NOMO-1 treated with DMSO at 0.1 percent for 48 hours (cell line): ENCODE results near the gene CAMK2B.

Source experiments
- DNase-seq: peaks from one replicate; lab custom pipeline; 2025; ENCODE audit not compliant: unreplicated experiment; lab: John Stamatoyannopoulos, UW

CAMK2B gene

GRCh38 chr7:44287488-44288380 is 37.7 kb downstream of the CAMK2B start:
- DNase-seq = no peak

GRCh38 chr7:44286618-44287487 is 38.5 kb downstream of the CAMK2B start:
- no peak for DNase-seq

- DNase-seq = no peak
Measured at GRCh38 chr7:44286182-44286617, 39.2 kb downstream of the CAMK2B start.

GRCh38 chr7:44285561-44285960 is 39.8 kb downstream of the CAMK2B start:
- no peak for DNase-seq

GRCh38 chr7:44284881-44285541 is 40.4 kb downstream of the CAMK2B start:
- no peak for DNase-seq

- DNase-seq = no peak
Measured at GRCh38 chr7:44284216-44284615, 41.2 kb downstream of the CAMK2B start.

GRCh38 chr7:44283381-44284211 is 41.8 kb downstream of the CAMK2B start:
- DNase-seq = no peak

- DNase-seq = no peak
Measured at GRCh38 chr7:44282601-44283171, 42.7 kb downstream of the CAMK2B start.

- no peak for DNase-seq
Measured at GRCh38 chr7:44281811-44282600, 43.4 kb downstream of the CAMK2B start.

- no peak for DNase-seq
Measured at GRCh38 chr7:44280993-44281721, 44.2 kb downstream of the CAMK2B start.

GRCh38 chr7:44280636-44280992 is 44.8 kb downstream of the CAMK2B start:
- DNase-seq = no peak

GRCh38 chr7:44279731-44280505 is 45.5 kb downstream of the CAMK2B start:
- DNase-seq = no peak

GRCh38 chr7:44279286-44279685 is 46.1 kb downstream of the CAMK2B start:
- DNase-seq = no peak

- no peak for DNase-seq
Measured at GRCh38 chr7:44278451-44279161, 46.8 kb downstream of the CAMK2B start.

GRCh38 chr7:44277851-44278250 is 47.5 kb downstream of the CAMK2B start:
- DNase-seq = no peak

- no peak for DNase-seq
Measured at GRCh38 chr7:44277391-44277790, 48.0 kb downstream of the CAMK2B start.

- no peak for DNase-seq
Measured at GRCh38 chr7:44276571-44277221, 48.7 kb downstream of the CAMK2B start.
